Thoracic aorta (tissue), 2 donors: ENCODE data around the gene FBXW7. TPM values are rescaled to one million over a fixed set of nuclear protein-coding genes. Genes with fewer than 3 reads are reported as not detected.

ENCODE experiments used
- ATAC-seq: fragments of 150-250 bp; one replicate; pipeline ENCODE4 v1.8.0; 2017; ENCODE audit warnings: low read depth; ENCODE audit not compliant: insufficient number of reproducible peaks, low FRiP score
- DNase-seq: peaks from one replicate; pipeline ENCODE4 v3.0.0-alpha.2; 2020; ENCODE audit warnings: low spot score
- H3K27ac ChIP-seq, 2 donors: fragments of 200-600 bp; sonication (generic); 1 replicate in 1 of 2; 2 replicates in 1 of 2; pipeline ENCODE4 v1.5.1; 2016; ENCODE audit warnings: mild to moderate bottlenecking in 2 of 2, moderate library complexity in 2 of 2
- H3K27me3 ChIP-seq: fragments of 200-600 bp; sonication (generic); replicated peaks from 2 replicates; pipeline ENCODE4 v1.6.0; 2016; ENCODE audit warnings: mild to moderate bottlenecking; ENCODE audit not compliant: insufficient read depth
- H3K36me3 ChIP-seq: fragments of 200-600 bp; sonication (generic); one replicate; pipeline ENCODE4 v1.5.1; 2016
- H3K4me1 ChIP-seq, 2 donors: fragments of 200-600 bp; sonication (generic); 1 replicate in 1 of 2; 2 replicates in 1 of 2; pipeline versions ENCODE4 v1.5.1 to v1.6.0; 2016; ENCODE audit warnings: low read depth in 2 of 2, mild to moderate bottlenecking in 1 of 2; ENCODE audit not compliant: control insufficient read depth in 1 of 2
- H3K4me3 ChIP-seq: fragments of 200-600 bp; sonication (generic); 2 replicates; pipeline ENCODE4 v1.5.1; 2016; ENCODE audit warnings: mild to moderate bottlenecking
- H3K9me3 ChIP-seq: fragments of 200-600 bp; sonication (generic); 2 replicates; pipeline ENCODE4 v1.5.1; 2016
- total RNA-seq, 2 donors: library from RNA; depleted of rRNA; stranded (reverse); fragments of >200 nt; gene quantifications; one replicate each; pipeline versions ENCODE4 v1.1.0 to v1.2.3, GENCODE V29; 2016
- TF ChIP-seq, protein P1 (sequence below): fragments of 200-600 bp; sonication (generic); IDR thresholded peaks from one replicate; pipeline ENCODE4 v1.5.1; 2019; ENCODE audit warnings: antibody characterized with exemption

FBXW7 gene
- total RNA-seq, 2 donors from 2014 or later: 31.5 to 92.6 TPM

DNA sequence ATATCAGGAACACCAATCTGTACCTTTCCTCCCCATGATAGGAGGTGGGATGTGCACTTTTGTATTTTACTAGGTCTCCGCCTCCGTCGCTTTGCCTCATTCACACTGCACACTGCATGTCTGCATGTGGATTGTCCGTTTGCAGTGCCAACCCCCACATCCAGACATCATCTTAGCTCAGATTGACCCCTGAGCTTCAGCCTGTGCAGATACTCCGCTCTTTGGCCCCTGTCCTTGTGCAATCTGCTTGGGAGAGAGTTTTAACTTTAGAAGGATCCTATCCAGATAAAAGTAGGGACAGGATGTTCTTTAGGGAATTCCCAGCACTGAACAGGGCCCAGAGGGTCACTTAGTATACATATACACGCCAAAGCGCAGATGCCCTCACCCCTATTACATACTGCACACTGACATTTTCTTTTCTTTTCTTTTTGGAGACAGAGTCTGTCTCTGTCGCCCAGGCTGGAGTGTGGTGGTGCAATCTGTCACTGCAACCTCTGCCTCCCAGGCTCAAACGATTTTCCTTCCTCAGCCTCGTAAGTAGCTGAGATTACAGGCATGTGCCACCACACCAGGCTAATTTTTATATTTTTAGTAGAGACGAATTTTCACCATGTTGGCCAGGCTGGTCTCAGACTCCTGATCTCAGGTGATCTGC is 43.3 kb upstream of the FBXW7 start:
- H3K4me1 ChIP-seq: no peaks in the 10 kb centered on the region
- H3K36me3 ChIP-seq: no peaks in the 10 kb centered on the region
- TF ChIP-seq, protein P1, sequence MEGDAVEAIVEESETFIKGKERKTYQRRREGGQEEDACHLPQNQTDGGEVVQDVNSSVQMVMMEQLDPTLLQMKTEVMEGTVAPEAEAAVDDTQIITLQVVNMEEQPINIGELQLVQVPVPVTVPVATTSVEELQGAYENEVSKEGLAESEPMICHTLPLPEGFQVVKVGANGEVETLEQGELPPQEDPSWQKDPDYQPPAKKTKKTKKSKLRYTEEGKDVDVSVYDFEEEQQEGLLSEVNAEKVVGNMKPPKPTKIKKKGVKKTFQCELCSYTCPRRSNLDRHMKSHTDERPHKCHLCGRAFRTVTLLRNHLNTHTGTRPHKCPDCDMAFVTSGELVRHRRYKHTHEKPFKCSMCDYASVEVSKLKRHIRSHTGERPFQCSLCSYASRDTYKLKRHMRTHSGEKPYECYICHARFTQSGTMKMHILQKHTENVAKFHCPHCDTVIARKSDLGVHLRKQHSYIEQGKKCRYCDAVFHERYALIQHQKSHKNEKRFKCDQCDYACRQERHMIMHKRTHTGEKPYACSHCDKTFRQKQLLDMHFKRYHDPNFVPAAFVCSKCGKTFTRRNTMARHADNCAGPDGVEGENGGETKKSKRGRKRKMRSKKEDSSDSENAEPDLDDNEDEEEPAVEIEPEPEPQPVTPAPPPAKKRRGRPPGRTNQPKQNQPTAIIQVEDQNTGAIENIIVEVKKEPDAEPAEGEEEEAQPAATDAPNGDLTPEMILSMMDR: no peak
- DNase-seq (no peak), ATAC-seq (no peak)
- no peaks in the 10 kb centered on the region for H3K9me3 ChIP-seq
- H3K27me3 ChIP-seq: no peaks in the 10 kb centered on the region
- H3K27ac ChIP-seq: no peak overlapping the region
- H3K4me3 ChIP-seq: no peak overlapping the region

DNA sequence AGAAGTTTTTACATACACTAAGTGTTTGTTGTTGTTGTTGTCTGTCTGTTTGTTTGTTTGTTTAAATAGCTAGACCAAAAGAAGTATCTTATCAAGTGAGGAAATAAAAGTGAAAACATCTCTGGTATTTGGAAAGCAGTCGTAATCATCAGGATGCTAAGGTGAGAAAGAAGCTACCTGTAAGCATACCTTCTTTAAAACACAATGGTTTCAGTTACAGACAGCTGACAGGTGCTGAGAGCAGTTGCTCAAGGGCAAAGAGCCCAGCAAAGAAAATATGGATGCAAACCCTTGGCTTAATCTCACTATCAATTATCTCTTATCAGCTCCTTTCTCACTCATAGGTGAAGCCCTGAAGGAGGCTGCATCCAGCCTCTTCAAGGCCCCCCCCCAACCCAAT is 42.8 kb upstream of the FBXW7 start:
- Histone ChIP-seq H3K4me3 (no peak overlapping the region), H3K27me3 (no peaks in the 10 kb centered on the region), H3K9me3 (no peaks in the 10 kb centered on the region), H3K4me1 (no peaks in the 10 kb centered on the region), H3K36me3 (no peaks in the 10 kb centered on the region), H3K27ac (no peak overlapping the region)
- ATAC-seq (no peak), DNase-seq (no peak)
- TF ChIP-seq, protein P1: no peak

DNA sequence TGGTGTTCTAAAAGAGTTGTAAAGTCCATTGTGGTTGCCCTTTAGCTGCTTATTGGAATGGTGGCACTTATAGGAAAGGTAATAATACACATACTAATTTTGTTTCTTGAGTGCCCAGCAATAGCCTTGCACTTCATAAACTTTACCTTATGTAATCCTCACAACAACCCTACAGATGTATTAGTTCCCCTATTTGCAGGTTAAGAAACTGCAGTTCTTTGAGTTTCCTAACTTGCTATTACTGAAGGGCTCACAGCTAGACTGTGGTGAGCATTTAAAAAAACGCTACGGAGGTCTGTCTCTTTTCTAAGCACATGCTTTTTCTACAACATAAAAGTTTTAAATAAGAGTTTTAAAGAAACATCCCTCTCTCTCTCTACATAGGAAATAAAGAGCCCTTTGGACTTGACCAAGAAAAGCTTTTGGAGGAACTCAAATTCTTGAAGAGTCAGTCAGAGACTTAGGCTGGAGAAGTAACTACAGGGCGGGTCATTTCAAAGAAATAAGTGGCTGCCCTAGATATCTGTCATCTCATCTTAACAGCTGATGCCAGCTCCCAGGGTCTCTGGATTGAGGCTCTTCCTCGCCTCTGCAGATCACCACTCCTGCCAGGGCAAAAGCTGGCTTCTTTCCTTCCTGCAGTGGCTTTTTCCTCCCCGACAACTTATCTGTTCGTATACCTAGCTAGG is 42.0 kb upstream of the FBXW7 start:
- H3K27me3 ChIP-seq: no peaks in the 10 kb centered on the region
- ATAC-seq (no peak), DNase-seq (no peak)
- H3K27ac ChIP-seq: no peak overlapping the region
- TF ChIP-seq, protein P1: no peak
- no peaks in the 10 kb centered on the region for H3K36me3 ChIP-seq
- H3K4me1 ChIP-seq: no peaks in the 10 kb centered on the region
- H3K4me3 ChIP-seq: no peak overlapping the region
- H3K9me3 ChIP-seq: no peaks in the 10 kb centered on the region

DNA sequence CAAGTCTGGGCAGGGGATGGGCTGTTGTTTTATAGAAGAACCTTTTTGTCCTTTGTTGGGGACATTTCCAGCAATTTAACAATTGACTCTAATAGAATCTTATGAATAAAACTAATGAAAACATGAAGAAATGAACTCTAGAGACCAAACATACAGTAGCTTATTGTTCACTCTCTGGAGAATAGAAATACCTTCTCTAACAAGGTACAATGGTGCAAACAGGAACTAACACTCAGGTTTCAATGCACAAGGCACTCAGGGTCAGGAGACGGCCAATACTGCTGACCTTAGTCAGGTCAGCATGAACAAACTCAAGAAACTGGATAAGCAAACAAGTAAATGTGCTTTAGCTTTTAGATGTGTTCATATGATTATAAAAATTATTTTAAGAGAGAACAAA is 39.6 kb upstream of the FBXW7 start:
- no peak overlapping the region for H3K4me3 ChIP-seq
- H3K36me3 ChIP-seq: no peaks in the 10 kb centered on the region
- no peak for DNase-seq
- no peak for ATAC-seq
- no peaks in the 10 kb centered on the region for H3K4me1 ChIP-seq
- H3K9me3 ChIP-seq: no peaks in the 10 kb centered on the region
- TF ChIP-seq, protein P1: no peak
- H3K27ac ChIP-seq: no peak overlapping the region
- H3K27me3 ChIP-seq: no peaks in the 10 kb centered on the region

DNA sequence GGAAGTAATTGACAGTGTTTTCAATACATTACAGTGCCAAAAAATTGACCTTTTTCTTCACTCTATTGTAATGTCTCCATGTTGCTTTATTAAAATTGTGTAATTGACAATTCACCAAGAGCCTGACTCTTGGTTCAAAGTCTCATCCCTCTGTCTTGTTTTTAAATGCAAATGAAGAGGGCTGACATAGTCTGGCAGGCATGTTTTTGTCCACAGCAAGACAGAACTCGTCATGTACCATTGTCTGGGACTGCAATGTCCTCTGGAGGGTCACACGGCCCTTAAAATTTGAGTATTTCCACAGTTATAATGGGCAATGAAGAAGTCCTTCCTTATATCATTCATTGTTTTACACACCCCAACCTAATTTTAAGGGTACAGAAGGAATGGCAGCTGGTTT is 38.0 kb upstream of the FBXW7 start:
- Histone ChIP-seq H3K27ac (no peak overlapping the region), H3K36me3 (no peaks in the 10 kb centered on the region), H3K4me3 (no peak overlapping the region), H3K27me3 (no peaks in the 10 kb centered on the region), H3K4me1 (no peaks in the 10 kb centered on the region), H3K9me3 (no peaks in the 10 kb centered on the region)
- no peak for ATAC-seq
- DNase-seq: no peak
- TF ChIP-seq, protein P1: no peak
